OCI-LY1 (cell line): ENCODE results near the gene OR52E1.

Source experiments
- H2AFZ ChIP-seq: fragments of 200-600 bp; sonication (generic), shearing (Covaris generic); 2 replicates; pipeline ENCODE4 v1.6.0; 2014; ENCODE audit warnings: antibody characterized with exemption, mild to moderate bottlenecking, low read length
- H3F3A ChIP-seq: fragments of 200-600 bp; sonication (generic), shearing (Covaris generic); 2 replicates; pipeline ENCODE4 v1.6.0; 2014; ENCODE audit warnings: mild to moderate bottlenecking, antibody characterized with exemption, low read length, moderate library complexity; ENCODE audit not compliant: insufficient read depth
- H3K27ac ChIP-seq: fragments of 200-600 bp; sonication (generic); 2 replicates; pipeline ENCODE4 v1.5.1; 2014; ENCODE audit warnings: low read length, mixed run types, mild to moderate bottlenecking, low read depth; ENCODE audit not compliant: poor library complexity, severe bottlenecking
- H3K27me3 ChIP-seq: fragments of 200-600 bp; sonication (generic); 2 replicates; pipeline ENCODE4 v1.6.0; 2014; ENCODE audit warnings: antibody characterized with exemption, mild to moderate bottlenecking, low read length, moderate library complexity; ENCODE audit not compliant: insufficient read depth
- H3K36me3 ChIP-seq: fragments of 200-600 bp; sonication (generic); 2 replicates; pipeline ENCODE4 v1.6.1; 2014; ENCODE audit warnings: mild to moderate bottlenecking, antibody characterized with exemption, low read length, moderate library complexity, mixed read lengths; ENCODE audit not compliant: insufficient read depth
- H3K4me1 ChIP-seq: fragments of 200-600 bp; sonication (generic); 2 replicates; pipeline ENCODE4 v1.5.1; 2014; ENCODE audit warnings: mild to moderate bottlenecking, low read length, moderate library complexity; ENCODE audit not compliant: insufficient read depth, severe bottlenecking
- H3K4me2 ChIP-seq: fragments of 200-600 bp; sonication (generic), shearing (Covaris generic); 2 replicates; pipeline ENCODE4 v1.6.1; 2014; ENCODE audit warnings: low read length
- H3K4me3 ChIP-seq: fragments of 200-600 bp; sonication (generic); 2 replicates; pipeline ENCODE4 v1.5.1; 2014; ENCODE audit warnings: low read length, low read depth, mild to moderate bottlenecking, mixed read lengths; ENCODE audit not compliant: poor library complexity, severe bottlenecking
- H3K79me2 ChIP-seq: fragments of 200-600 bp; shearing (Covaris generic); 2 replicates; pipeline ENCODE4 v1.6.1; 2016; ENCODE audit warnings: mixed run types, low read length, mixed read lengths; ENCODE audit not compliant: insufficient read depth
- H3K9ac ChIP-seq: fragments of 200-600 bp; sonication (generic), shearing (Covaris generic); 2 replicates; pipeline ENCODE4 v1.6.1; 2014; ENCODE audit warnings: mild to moderate bottlenecking, low read length, mixed read lengths
- H3K9me2 ChIP-seq: fragments of 200-600 bp; sonication (generic), shearing (Covaris generic); 2 replicates; pipeline ENCODE4 v1.6.1; 2014; ENCODE audit warnings: low read depth, mild to moderate bottlenecking, low read length, mixed read lengths
- H3K9me3 ChIP-seq: fragments of 200-600 bp; shearing (Covaris generic); 2 replicates; pipeline ENCODE4 v1.6.1; 2014; ENCODE audit warnings: low read length, mixed read lengths
- H4K20me1 ChIP-seq: fragments of 200-600 bp; sonication (generic), shearing (Covaris generic); 2 replicates; pipeline ENCODE4 v1.6.0; 2016; ENCODE audit warnings: mild to moderate bottlenecking, low read length; ENCODE audit not compliant: insufficient read depth
- EZH2 ChIP-seq: fragments of 200-600 bp; sonication (generic), shearing (Covaris generic); IDR thresholded peaks from 2 replicates; pipeline ENCODE4 v1.8.0; 2017; ENCODE audit warnings: borderline replicate concordance, mixed run types, mild to moderate bottlenecking, antibody characterized with exemption, low read length, moderate library complexity, mixed read lengths
- TF ChIP-seq, protein P1 (sequence below): fragments of 200-600 bp; sonication (generic), shearing (Covaris generic); IDR thresholded peaks from 2 replicates; pipeline ENCODE4 v1.5.1; 2017; ENCODE audit warnings: mild to moderate bottlenecking, antibody characterized with exemption, low read length, moderate library complexity, mixed read lengths

The OR52E1 gene

DNA sequence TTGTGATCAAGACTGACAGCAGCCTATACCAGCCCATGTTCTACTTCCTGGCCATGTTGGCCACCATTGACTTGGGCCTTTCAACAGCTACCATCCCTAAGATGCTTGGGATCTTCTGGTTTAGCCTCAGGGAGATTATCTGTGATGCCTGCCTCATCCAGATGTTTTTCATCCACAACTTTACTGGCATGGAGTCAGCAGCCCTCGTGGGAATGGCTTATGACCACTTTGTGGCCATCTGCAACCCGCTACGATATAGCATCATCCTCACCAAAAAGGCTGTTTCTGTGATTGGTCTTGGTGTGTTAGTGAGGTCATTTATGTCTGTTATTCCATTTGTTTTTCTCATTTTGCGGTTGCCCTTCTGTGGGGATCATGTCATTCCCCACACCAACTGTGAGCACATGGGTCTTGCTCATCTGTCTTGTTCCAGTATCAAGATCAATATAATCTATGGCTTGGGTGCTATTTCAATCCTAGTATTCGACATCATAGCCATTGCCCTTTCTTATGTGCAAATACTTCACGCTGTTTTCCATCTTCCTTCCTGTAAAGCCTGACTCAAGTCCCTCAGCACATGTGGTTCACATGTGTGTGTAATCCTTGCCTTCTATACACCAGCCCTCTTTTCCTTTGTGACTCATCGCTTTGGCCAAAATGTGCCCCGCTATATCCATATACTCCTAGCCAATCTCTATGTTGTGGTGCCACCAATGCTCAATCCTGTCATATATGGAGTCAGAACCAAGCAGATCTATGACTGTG is 23.6 kb downstream of the OR52E1 start:
- no peak overlapping the region for H3K27ac ChIP-seq
- H3K4me3 ChIP-seq: no peak overlapping the region
- H3K36me3 ChIP-seq: no peaks in the 10 kb centered on the region
- no peaks in the 10 kb centered on the region for H3K79me2 ChIP-seq
- no peaks in the 10 kb centered on the region for H3K4me1 ChIP-seq
- H4K20me1 ChIP-seq: no peaks in the 10 kb centered on the region
- no peak overlapping the region for H3K4me2 ChIP-seq
- H3F3A ChIP-seq: no peaks in the 10 kb centered on the region
- no peaks in the 10 kb centered on the region for H3K27me3 ChIP-seq
- H2AFZ ChIP-seq: no peak overlapping the region
- H3K9me3 ChIP-seq: no peaks in the 10 kb centered on the region
- no peaks in the 10 kb centered on the region for H3K9me2 ChIP-seq
- no peak for TF ChIP-seq EZH2
- TF ChIP-seq, protein P1, sequence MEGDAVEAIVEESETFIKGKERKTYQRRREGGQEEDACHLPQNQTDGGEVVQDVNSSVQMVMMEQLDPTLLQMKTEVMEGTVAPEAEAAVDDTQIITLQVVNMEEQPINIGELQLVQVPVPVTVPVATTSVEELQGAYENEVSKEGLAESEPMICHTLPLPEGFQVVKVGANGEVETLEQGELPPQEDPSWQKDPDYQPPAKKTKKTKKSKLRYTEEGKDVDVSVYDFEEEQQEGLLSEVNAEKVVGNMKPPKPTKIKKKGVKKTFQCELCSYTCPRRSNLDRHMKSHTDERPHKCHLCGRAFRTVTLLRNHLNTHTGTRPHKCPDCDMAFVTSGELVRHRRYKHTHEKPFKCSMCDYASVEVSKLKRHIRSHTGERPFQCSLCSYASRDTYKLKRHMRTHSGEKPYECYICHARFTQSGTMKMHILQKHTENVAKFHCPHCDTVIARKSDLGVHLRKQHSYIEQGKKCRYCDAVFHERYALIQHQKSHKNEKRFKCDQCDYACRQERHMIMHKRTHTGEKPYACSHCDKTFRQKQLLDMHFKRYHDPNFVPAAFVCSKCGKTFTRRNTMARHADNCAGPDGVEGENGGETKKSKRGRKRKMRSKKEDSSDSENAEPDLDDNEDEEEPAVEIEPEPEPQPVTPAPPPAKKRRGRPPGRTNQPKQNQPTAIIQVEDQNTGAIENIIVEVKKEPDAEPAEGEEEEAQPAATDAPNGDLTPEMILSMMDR: no peak
- H3K9ac ChIP-seq: no peak overlapping the region

DNA sequence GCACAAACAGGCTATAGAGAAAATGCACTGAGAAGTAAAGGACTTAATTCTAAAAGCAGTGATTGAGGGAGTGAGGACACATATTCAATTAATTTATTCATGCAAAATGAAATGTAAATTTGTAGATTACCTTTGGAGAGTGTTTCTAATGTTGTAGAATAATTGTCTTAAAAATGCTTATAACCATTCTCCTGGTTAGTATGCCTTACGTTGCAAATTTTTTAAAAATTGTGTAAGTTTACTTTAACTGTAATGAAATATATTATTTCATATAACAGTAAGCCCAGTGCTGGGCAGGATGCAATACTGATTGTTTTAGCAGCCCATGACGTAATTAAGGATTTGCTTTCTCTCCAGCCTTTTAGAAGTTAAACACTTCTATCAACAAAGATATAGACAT is 26.6 kb downstream of the OR52E1 start:
- Histone ChIP-seq H3K4me2 (no peak overlapping the region), H3F3A (no peaks in the 10 kb centered on the region), H3K9ac (no peak overlapping the region), H3K79me2 (no peaks in the 10 kb centered on the region), H4K20me1 (no peaks in the 10 kb centered on the region), H3K27ac (no peak overlapping the region), H3K27me3 (no peaks in the 10 kb centered on the region), H3K9me2 (no peaks in the 10 kb centered on the region), H3K9me3 (no peaks in the 10 kb centered on the region), H3K36me3 (no peaks in the 10 kb centered on the region), H3K4me3 (no peak overlapping the region), H3K4me1 (no peaks in the 10 kb centered on the region), H2AFZ (no peak overlapping the region)
- TF ChIP-seq EZH2: no peak
- TF ChIP-seq, protein P1: no peak

DNA sequence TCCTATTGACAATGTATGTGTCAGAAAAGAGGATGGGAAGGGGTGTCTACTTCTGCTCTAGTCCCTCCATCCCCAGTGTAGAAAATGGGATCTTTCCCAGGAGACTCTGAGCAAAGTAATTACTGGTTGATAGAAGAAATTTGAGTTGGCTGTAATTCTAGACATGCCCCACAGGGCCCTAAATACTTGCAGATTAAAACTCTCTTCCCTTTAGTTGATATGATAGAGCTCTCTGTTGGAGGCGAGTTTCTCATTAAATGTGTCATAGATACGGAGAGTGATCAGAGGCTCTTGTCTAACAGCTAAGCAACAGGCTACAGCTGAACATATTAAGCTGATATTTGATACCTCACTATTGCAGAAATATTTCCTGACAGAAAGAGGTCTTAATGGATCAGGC is 32.9 kb downstream of the OR52E1 start:
- Histone ChIP-seq H3K9me3 (no peaks in the 10 kb centered on the region), H3K9me2 (no peaks in the 10 kb centered on the region), H3K36me3 (no peaks in the 10 kb centered on the region), H4K20me1 (no peaks in the 10 kb centered on the region), H3K9ac (no peak overlapping the region), H3F3A (no peaks in the 10 kb centered on the region), H2AFZ (no peak overlapping the region), H3K4me3 (no peak overlapping the region), H3K79me2 (no peaks in the 10 kb centered on the region), H3K4me1 (no peaks in the 10 kb centered on the region), H3K27me3 (no peaks in the 10 kb centered on the region), H3K27ac (no peak overlapping the region), H3K4me2 (no peak overlapping the region)
- TF ChIP-seq EZH2: no peak
- TF ChIP-seq, protein P1: no peak
